CD4-positive, alpha-beta T cell treated with Interleukin-6 at 100 ng/mL for 8 hours (primary cell): ENCODE measurements around the gene STAT4.

Experiments used
- DNase-seq: peaks from one replicate; pipeline ENCODE4 v3.0.0-alpha.2; 2020; ENCODE audit warnings: mixed read lengths, low spot score

Gene STAT4

DNA sequence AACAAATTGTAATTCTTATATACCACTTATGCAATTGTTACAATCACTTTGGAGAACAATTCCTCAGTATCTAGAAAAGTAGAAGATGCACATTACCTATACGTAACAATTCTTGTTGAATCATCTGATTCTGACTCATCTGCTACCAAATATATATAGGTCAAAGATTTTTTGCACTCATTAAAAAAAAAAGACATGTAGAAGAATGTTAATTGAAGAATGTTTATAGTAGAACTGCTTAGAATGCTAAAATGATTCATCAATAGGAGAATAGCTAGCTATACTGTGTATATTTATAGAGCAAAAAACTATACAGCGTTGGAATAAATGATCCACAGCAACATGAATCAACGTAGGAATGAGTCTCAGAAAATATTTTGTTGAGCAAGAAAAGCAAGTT is 107.4 kb downstream of the STAT4 start:
- DNase-seq = no peak

DNA sequence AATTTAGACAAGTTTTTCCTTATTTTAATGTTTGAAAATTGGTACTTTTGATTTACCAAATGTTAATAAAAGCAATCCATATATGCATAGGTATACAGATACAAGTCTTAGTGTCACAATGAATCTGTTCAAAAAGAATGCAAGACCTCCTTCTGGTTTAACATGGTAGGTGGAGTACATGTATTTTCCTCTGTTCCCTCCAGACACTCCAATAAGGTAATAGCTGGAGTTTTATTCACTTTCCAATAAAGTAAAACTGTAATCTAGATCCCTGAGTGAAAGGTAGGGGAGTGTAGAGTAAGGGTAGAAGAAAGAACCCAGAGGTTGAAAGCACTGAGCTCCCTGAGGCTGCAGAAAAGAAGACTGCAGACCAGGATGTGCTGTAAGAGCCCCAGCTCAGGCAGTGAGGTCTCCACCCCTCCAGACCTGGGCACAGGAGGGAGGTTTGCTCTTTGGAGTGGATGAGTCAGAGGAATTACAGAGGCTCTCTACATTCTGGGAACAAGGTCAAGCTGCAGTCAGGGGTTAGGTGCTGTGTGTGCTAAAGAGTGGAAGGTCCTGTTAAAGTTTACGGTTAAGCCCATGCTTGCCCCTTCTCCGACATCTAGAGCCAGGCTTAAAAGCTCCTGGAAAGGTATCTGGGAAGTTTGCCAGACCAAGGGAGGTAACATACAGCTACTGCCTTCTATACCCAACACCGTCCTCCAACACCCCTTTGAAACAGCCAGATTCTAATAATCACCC is 109.2 kb downstream of the STAT4 start:
- no peak for DNase-seq

DNA sequence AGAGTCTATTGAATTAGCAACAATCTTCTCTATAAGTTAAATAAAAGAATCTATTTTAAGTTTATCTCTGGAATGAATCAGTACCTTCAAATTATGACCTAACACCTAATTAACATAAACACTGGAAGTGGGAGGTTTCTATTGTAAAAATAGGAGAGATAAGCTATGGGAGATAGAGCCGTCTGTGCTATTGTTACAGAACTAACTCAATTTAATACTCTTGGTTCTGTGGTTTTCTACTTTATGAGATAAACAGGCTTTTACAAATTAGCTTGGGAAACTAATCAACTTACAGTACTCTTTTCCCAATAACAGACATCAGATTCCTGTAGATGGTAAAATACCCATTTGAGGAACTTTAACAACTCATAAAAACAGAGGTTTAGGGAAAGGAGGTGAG is 111.2 kb downstream of the STAT4 start:
- no peak for DNase-seq

DNA sequence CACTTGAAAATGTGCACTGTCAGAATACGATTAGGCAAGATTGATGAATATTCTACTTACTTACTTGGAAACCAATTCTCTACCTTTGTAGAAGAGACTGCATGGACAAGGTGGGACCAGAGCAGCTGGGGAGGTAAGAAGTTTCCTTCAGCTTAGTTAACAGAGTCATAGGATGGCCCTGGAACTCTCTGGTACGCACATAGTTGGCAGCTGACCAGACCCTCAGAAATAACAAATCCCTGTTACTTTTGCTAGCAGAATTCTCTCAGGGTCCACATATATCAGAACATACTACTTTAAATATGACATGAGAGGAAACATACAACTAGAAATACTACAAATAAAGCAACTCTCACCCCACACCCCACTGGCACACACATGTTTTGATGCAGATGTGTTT is 112.1 kb downstream of the STAT4 start:
- no peak for DNase-seq

DNA sequence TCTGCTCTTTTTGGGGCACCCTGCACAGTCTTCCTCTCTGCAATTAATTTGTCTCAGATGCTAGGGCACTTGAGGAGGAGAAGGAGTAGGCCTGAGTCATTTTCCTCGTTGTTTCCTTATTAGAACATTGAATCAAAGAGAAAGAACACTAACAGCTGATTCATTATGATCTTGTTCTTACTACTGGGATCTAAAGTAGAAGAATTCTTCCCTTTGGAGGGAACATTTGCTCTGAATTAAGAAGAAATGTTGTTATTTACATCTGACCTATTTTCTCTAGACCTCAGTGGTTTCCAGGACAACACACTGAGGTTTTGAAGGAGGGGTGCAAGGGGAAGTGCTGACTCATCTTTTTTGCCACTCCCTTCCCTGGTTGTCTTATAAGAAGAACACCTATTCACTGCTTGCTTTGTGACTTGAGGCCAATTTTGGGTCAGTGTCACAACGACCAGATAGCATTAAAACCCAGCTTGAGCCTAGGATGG is 112.5 kb downstream of the STAT4 start:
- peak; percentile 64 for DNase-seq

DNA sequence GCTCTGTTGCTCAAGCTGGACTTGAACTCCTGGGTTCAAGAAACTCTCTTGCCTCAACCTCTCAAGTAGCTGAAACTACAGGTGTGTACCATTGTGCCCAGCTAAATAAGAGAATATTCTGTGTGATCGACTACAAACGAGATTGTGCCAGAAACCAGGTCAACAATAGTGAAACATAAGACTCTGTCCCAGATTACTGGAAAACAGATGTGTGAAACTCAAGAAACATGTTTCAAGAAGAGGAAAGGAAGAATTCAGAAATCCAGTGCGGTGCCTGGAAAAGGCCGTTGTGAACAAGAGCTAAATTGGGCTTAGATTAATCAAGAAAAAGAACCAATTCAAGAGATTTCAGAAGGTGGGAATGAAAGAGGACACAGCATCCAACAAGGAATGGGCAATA is 113.4 kb downstream of the STAT4 start:
- no peak for DNase-seq

DNA sequence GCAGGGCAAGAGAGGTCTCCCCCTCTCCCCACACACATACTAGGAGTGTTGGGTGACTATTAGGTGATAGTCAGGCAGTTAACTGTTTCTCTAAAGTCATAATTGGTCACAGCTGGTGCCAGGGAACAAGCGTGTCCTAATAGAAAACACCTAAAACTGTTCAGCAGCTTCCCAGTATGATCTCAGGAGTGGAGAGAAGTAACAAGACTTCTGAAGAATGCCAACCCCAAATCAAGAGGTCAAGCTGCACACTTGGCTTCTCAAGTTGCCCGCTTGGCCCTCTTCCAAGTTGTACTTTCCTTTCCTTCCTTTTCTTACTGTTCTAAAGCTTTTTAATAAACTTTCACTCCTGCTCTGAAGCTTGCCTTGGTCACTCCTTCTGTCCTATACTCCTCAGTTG is 114.4 kb downstream of the STAT4 start:
- DNase-seq = no peak

DNA sequence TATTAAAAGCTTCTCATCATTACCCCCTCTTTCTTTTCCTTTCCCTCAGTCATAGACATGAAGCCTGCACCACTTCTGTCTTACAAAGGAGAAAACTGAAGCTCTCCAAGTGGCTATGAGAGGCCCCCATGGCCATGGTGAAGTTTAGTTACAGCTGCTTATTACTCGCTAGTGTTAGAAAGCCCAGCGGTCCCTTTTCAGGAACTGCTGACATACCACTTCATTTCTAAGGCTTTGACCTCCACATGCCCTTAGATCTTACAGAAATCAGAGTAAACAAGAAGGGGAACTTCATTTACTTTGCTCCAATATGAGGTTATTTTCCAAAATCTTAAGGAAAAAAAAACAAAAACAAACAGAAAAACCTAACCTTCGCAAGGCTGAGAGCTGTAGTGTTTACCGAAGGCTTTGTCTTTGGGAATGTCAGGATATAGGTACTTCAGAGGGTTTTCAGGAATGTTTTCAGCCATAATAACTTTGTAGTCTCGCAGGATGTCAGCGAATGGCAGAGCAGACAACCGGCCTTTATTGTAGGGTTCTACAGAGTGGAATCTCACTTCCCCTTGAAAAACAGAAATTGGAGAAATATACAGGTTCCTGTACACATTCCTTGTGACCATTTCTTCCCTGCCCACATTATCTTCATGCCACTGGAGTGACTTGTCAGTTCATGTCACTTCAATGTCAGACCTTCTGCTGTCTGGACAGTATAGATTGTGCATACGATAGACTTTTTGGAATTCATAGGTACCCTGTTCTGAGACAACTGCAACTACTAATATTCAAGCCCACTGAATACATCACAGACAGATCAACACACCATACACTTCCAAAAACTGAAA is 118.0 kb downstream of the STAT4 start:
- no peak for DNase-seq

DNA sequence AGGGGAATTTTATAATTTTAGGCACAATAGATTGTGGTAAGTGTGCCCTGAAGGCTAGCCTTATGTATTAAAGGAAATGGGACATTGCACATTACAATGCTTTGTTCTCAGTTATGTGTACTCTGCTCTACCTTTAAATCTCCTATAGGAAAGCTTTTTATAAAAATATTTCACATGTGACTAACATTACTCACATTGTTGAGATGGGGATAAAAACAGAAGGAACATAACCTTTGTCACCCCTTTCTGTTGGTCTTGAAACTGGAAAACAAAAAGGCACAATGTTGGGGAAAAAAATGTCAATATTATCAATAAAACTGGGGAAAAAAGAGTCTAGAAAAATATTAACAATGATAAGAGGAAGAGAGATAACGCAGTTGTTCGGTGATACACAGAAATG is 119.5 kb downstream of the STAT4 start:
- DNase-seq = no peak

DNA sequence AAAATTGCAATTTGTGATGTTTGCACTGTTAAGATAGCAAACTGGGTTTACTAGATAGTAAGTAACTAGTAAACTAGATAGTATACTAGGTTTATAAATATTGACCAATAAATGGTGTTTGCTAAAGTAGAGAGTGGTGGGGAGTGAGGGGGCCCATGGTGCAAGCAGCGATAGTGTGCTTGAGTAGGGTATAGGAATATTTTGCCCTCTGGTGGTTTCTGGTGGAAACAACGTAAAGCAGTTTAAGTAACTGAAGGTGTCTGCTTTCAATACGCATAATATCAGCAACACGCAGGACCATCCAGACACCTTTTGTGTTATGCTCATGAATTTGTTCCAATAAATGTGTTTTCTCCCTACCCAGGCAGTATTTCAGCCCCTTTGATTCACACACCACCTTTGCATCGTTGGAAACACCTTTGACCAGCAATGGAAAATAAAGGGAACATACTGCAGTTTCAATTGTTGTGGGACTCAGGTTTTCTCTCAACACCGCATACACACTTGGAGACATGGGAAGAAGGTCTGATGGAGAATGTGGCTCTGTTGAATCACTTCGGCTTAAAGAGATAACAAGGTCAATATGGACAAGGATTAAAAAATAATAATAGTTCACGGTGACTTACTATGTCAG is 120.2 kb downstream of the STAT4 start:
- peak; percentile 69 for DNase-seq

DNA sequence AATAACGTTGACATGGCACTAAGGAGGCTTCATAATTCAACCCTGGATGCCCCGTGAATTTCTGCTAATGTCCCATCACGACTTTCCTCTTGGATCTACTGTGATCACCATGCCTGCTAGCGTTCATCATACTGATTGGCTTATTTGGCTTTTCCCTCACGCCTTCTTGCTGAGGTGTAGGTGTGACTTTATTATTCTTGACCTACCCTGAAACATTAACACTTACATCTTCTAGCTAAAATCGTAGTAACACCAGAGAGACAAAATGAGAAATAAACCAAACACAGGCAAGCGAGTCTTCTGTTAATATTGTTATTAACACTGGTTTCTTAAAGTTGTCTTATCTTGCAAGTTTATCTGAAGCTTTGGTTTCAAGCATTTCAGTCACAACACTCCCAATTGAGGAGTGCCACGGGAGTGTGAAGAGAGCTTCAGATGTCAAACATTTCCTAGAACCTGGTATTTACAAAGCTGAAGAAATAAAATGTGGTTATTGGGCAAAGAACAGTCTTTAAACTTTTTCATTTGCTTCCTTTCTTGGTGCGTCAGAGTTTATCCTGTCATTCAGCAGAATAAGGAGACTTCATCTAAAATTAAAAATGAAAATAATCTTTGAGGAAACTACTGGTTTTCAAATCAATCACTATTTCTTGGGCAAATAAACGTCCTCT is 121.4 kb downstream of the STAT4 start:
- no peak for DNase-seq

DNA sequence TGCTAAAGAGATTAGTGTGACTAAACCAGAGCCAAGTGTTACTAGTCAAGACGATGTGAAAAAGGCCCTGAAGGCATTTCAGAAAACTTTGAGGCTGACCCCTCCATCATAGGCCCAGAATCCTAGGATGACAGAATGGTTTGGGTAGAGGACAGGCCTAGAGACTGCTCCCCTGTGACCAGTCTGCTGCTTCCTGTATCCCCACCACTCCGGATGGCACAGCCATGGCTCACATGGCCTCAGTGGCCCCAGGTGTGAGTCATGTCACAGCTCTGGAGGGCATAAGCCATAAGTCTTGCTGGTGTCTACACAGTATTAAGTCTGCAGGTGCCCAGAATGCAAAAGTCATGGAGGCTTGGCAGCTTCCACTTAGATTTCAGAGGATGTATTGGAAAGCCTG is 124.4 kb downstream of the STAT4 start:
- no peak for DNase-seq

DNA sequence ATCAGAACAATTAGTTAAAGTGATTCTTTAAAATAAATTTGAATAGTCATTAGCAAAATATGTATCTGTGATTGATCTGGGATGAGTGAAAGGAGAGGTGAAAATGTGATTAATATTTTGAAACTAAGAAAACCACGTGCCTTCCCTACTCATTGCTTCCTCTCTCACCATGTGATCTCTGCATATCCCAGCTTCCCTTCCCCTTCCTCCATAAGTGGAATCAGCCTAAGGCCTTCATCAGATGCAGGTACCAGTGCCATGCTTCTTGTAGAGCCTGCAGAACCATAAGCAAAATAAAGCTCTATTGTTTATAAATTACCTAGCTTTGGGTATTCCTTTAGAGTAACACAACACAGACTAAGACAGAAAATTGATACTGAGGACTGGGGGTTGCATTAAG is 125.7 kb downstream of the STAT4 start:
- no peak for DNase-seq

DNA sequence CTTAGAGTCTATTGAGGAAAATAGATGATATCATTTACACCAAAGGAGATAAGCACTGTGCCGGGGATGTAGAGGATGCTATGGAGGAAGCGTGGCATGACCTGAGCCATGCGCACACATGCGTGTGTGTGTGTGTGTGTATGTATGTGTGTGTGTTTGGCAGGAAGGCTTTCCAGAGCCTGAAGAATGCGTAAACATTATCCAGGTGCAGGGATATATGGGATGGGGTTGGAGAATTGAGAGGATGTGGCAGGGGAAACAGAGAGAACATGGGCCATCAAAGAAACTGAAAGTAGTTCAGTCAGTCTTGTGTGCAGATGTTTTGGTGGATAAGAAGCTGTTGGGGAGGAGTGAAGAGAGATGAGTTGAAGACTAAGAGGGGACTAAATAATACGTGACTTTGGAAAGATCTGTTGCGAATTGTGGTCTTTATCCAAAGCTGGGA is 127.5 kb downstream of the STAT4 start:
- peak; percentile 46 for DNase-seq

DNA sequence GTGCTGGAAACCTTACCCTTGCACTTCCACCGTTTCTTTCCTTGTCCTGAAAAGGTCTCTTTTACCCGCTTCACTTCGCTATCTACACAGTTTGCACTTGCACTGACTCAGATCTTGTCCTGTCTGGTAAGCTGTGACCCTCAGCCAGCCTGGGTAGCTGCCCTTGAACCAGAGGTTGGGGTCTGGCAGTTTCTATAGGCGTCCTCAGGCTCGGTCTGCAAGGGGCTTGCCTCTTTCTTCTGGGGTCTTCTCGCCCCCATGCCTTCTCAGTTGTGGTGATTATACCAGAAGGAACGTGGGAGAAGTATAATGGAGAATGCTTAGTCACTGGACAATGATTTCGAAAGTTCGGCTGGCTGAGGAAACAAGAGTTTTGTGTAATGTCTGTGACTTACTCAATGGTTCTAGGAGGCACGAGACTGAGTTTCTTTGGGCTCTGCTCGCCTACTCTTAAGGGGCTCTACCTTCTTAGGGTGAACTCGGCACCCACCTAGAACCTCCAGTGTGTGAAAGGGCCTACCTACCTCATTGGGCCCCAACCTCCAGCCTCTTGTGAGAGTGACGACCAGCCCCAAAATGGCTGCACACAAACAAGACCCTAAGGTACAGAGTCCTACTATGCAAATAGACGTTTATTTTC is 129.9 kb downstream of the STAT4 start:
- no peak for DNase-seq

DNA sequence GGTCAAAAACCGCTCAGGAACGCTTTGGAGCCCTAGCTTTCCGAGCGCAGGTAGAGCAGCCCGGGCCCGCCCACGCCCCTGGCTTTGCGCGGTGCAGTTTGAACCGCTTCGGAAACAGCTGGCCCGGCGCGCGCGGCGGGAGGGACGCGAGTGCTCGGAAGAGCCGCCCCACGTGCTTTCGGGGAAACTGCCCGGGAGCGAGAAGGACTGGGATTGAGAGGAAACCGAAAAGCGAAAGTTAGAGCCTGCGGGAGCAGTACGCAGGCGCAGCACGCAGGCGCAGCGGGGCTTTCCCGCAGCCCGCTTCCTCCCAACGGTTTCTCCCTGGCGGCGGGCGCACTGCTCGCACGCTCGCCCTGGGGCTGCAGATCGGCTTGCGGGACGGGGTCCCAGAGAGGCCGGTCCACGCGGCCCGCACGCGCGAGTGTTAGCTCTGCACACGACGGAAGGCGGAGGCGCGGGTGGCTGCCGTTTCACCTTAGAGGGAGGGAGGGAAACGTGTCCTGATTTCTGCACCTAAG is 130.5 kb downstream of the STAT4 start:
- DNase-seq = peak; percentile 94

DNA sequence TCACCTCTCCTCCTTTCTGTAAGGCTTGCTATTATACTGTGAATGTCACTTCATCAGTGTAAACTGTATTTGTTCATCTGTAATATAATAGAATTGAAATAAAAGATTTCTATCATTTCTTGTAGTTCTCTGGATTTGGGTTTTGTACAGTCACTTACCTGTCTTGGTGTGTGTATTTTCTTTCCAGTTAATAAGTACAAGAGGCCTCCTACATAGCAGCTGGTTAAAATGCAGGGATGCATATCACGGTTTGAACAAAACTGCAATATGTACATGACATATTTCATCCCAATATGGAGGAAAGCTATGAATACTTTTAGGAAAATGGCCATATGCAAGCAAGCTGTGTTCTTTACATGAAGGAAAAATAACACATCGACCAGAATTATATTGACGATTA is 131.4 kb downstream of the STAT4 start:
- no peak for DNase-seq

DNA sequence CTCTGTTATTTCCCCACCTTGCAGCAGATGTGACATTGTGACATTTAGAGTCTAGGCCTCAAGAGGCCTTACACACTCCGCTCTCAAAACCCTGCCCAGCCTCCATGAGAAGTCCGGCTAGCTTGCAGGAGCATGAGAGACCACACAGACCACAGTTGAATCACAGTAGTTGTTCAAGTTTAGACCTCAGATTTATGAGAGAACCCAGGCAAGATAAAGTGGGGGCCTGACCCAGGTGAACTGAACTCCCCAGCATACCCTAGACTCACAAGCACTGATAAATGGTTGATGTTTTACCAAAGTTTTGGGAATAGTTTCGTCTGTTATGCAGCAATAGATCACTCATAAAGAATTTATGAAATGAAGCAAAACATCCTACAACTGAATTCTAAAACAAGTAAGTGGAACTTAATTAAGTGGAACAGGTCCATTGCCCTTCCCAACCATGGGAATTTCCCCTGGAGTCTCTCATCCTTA is 132.1 kb downstream of the STAT4 start:
- peak; percentile 17 for DNase-seq

DNA sequence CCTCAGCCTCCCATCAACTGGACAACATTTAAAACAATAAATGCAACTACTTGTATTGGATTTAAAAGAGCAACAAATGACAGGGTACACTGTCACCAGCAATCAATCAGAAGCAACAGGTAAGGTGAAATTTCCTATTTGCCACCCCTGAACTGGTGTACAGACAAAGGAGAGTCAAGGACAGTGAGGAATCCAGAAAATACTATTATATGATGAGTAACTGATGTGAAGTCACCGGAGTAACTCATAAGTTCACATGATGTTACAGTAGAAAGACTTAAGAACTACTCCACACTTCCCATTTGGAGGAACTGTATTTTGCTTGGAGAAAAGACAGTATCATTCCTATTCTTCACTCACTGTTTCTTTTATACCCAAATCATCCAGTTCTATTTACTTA is 132.7 kb downstream of the STAT4 start:
- no peak for DNase-seq

DNA sequence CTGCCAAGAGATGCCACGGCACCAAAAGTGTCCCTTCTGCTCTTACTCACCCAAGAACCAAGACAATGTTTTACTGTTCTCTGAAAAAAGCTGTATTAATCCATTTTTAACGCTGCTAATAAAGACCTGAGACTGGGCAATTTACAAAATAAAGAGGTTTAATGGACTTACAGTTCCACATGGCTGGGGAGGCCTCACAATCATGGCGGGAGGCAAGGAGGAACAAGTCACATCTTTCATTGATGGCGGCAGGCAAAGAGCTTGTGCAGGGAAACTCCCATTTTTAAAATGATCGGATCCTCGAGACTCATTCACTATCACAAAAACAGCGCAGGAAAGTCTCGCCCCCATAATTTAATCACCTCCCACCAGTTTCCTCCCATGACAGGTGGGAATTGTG is 135.0 kb downstream of the STAT4 start:
- no peak for DNase-seq

DNA sequence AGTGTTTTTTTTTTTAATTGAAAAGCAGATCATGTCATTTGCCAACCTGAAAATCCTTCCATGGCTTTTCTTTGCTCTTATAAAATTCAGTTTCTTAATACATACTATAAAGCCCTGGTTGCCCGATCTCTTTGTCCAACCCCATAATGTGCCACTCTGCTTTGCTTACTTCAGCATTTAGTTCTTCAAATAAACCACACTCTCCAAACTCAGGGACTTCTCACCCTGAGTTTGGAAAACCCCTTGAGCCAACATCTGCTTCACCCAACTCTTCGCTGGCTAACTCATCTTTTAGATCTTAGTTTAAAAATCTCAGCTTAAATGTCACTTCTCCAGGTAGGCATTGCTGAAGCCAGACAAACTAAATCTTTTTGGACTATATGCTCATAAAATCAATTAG is 135.6 kb downstream of the STAT4 start:
- DNase-seq = peak; percentile 15
